HEK293 (cell line): Measurements from ENCODE around the gene POGLUT2.

Experiments
- CTCF ChIA-PET: fragments of 350-600 bp; formaldehyde crosslinking; extraction: SDS; loops from one replicate; lab custom pipeline; 2021; ENCODE audit warnings: antibody characterized with exemption; lab: Yijun Ruan, JAX
- POLR2A ChIA-PET: fragments of 300-600 bp; formaldehyde crosslinking; extraction: SDS; loops from one replicate; lab custom pipeline; 2020; ENCODE audit warnings: antibody characterized with exemption, inconsistent platforms; lab: Yijun Ruan, JAX
- H3K27ac ChIP-seq: fragments of 200-500 bp; sonication (Bioruptor generic); 2 replicates; pipeline ENCODE4 v1.5.1; 2014; ENCODE audit warnings: low read depth, low read length, control low read depth, inconsistent platforms; ENCODE audit errors: extremely low read depth
- H3K36me3 ChIP-seq, 2 experiments: fragments of 200-500 bp in 1 of 2; sonication (Bioruptor generic) in 1 of 2; 1 replicate in 1 of 2; 2 replicates in 1 of 2; pipeline ENCODE4 v1.5.1; 2014 to 2017; ENCODE audit warnings: inconsistent platforms in 2 of 2, low read length in 2 of 2; ENCODE audit not compliant: control insufficient read depth in 2 of 2, insufficient read depth in 1 of 2
- H3K4me1 ChIP-seq: fragments of 200-500 bp; sonication (Bioruptor generic); 2 replicates; pipeline ENCODE4 v1.5.1; 2014; ENCODE audit warnings: mild to moderate bottlenecking, low read length, inconsistent platforms; ENCODE audit not compliant: control insufficient read depth, insufficient read depth
- H3K4me3 ChIP-seq: 2 replicates; pipeline ENCODE4 v1.5.1; 2011; ENCODE audit warnings: low read depth, mild to moderate bottlenecking, control low read depth, low read length, moderate library complexity
- H3K9me3 ChIP-seq: fragments of 200-500 bp; sonication (Bioruptor generic); 2 replicates; pipeline ENCODE4 v1.5.1; 2014; ENCODE audit warnings: low read depth, low read length, inconsistent platforms; ENCODE audit not compliant: control insufficient read depth, insufficient read depth
- KLF10 ChIP-seq: fragments of 450-650 bp; IDR thresholded peaks from 2 replicates; pipeline ENCODE4 v1.5.1; 2018; ENCODE audit warnings: missing biosample characterization, mild to moderate bottlenecking, missing genetic modification characterization
- KLF9 ChIP-seq: fragments of 450-650 bp; formaldehyde crosslinking; IDR thresholded peaks from 2 replicates; pipeline ENCODE4 v1.5.1; 2016; ENCODE audit warnings: missing biosample characterization, missing genetic modification characterization, low read depth
- SCRT1 ChIP-seq: fragments of 450-650 bp; formaldehyde crosslinking; IDR thresholded peaks from 2 replicates; pipeline ENCODE4 v1.5.1; 2016; ENCODE audit warnings: missing biosample characterization, missing genetic modification characterization, borderline replicate concordance
- WT1 ChIP-seq: fragments of 450-650 bp; formaldehyde crosslinking; IDR thresholded peaks from 2 replicates; pipeline ENCODE4 v1.5.1; 2016; ENCODE audit warnings: missing biosample characterization, missing genetic modification characterization
- YY1 ChIP-seq: fragments of 450-650 bp; formaldehyde crosslinking; IDR thresholded peaks from 2 replicates; pipeline ENCODE4 v1.5.1; 2018; ENCODE audit warnings: missing biosample characterization, missing genetic modification characterization
- ZFP37 ChIP-seq: fragments of 450-650 bp; formaldehyde crosslinking; IDR thresholded peaks from 2 replicates; pipeline ENCODE4 v1.5.1; 2016; ENCODE audit warnings: missing biosample characterization, missing genetic modification characterization
- ZFP69B ChIP-seq: fragments of 450-650 bp; formaldehyde crosslinking; IDR thresholded peaks from 2 replicates; pipeline ENCODE4 v1.5.1; 2016; ENCODE audit warnings: missing biosample characterization, missing genetic modification characterization
- ZNF2 ChIP-seq: fragments of 450-650 bp; formaldehyde crosslinking; IDR thresholded peaks from 2 replicates; pipeline ENCODE4 v1.5.1; 2016; ENCODE audit warnings: missing biosample characterization, missing genetic modification characterization
- ZNF221 ChIP-seq: fragments of 450-650 bp; formaldehyde crosslinking; IDR thresholded peaks from 2 replicates; pipeline ENCODE4 v1.5.1; 2017; ENCODE audit warnings: missing biosample characterization, missing genetic modification characterization, borderline replicate concordance
- ZNF423 ChIP-seq: fragments of 450-650 bp; formaldehyde crosslinking; IDR thresholded peaks from 2 replicates; pipeline ENCODE4 v1.5.1; 2016; ENCODE audit warnings: missing biosample characterization, missing genetic modification characterization
- ZNF660 ChIP-seq: fragments of 450-650 bp; IDR thresholded peaks from 2 replicates; pipeline ENCODE4 v1.5.1; 2018; ENCODE audit warnings: missing biosample characterization, mild to moderate bottlenecking, missing genetic modification characterization
- ZNF76 ChIP-seq: fragments of 450-650 bp; formaldehyde crosslinking; IDR thresholded peaks from 2 replicates; pipeline ENCODE4; 2016; ENCODE audit warnings: low read depth, missing biosample characterization, missing genetic modification characterization, borderline replicate concordance
- TF ChIP-seq, protein P1 (sequence below): fragments of 450-650 bp; formaldehyde crosslinking; IDR thresholded peaks from 2 replicates; pipeline ENCODE4 v1.5.1; 2016; ENCODE audit warnings: missing biosample characterization, missing genetic modification characterization
- TF ChIP-seq, protein P2 (sequence below): fragments of 450-650 bp; formaldehyde crosslinking; IDR thresholded peaks from 2 replicates; pipeline ENCODE4 v1.5.1; 2016; ENCODE audit warnings: missing biosample characterization, missing genetic modification characterization
- TF ChIP-seq, protein P3 (sequence below): fragments of 450-650 bp; formaldehyde crosslinking; IDR thresholded peaks from 2 replicates; pipeline ENCODE4 v1.5.1; 2017; ENCODE audit warnings: missing biosample characterization, missing genetic modification characterization
- TF ChIP-seq, protein P4 (sequence below): fragments of 450-650 bp; formaldehyde crosslinking; IDR thresholded peaks from 2 replicates; pipeline ENCODE4 v1.5.1; 2016; ENCODE audit warnings: missing biosample characterization, missing genetic modification characterization
- TF ChIP-seq, protein P5 (sequence below): fragments of 450-650 bp; formaldehyde crosslinking; IDR thresholded peaks from 2 replicates; pipeline ENCODE4 v1.5.1; 2016; ENCODE audit warnings: missing biosample characterization, missing genetic modification characterization
- TF ChIP-seq, protein P6 (sequence below): fragments of 450-650 bp; IDR thresholded peaks from 2 replicates; pipeline ENCODE4 v1.5.1; 2018; ENCODE audit warnings: missing biosample characterization, mild to moderate bottlenecking, missing genetic modification characterization
- TF ChIP-seq, protein P7 (sequence below): IDR thresholded peaks from 2 replicates; pipeline ENCODE4 v1.6.1; 2011; ENCODE audit warnings: mild to moderate bottlenecking, low read depth, low read length, borderline replicate concordance
- TF ChIP-seq, protein P8 (sequence below): fragments of 450-650 bp; formaldehyde crosslinking; IDR thresholded peaks from 2 replicates; pipeline ENCODE4 v1.5.1; 2016; ENCODE audit warnings: missing biosample characterization, missing genetic modification characterization

POGLUT2 gene

DNA sequence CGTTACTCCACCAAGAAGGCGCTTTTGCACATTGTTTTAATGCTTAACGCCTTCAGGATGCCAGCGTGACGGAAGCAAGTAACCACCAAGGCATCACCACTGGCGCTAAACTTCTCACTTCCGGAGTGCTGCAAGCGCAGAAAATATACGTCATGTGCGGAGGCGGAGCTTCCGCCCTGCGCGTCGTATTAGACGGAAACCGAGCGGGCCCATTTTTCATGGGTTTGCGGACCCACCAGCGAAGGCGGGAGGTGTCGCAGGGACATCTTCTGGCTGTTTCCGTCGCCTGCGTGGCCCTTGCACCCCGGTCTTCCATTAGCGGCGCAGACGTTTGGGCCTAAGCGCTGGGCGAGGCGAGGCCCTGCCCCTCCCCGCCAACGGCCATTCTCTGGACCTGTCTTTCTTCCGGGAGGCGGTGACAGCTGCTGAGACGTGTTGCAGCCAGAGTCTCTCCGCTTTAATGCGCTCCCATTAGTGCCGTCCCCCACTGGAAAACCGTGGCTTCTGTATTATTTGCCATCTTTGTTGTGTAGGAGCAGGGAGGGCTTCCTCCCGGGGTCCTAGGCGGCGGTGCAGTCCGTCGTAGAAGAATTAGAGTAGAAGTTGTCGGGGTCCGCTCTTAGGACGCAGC, 47.0 kb upstream of the POGLUT2 start, which contains the start of gene ERCC5:
ERCC5 (plus strand) TSS at position 403 of the 631 bp plus-strand sequence. CDS start 235 bp downstream, outside the sequence.
- POLR2A ChIA-PET = interaction anchor here (0.6 to 2.6 kb wide), 6 partner anchors 11 to 278 kb away, joined by 3 to 33 read pairs (median 6); partner anchors contain the start of genes BIVM, POGLUT2, TEX30 and TPP2
- TF ChIP-seq ZNF423 (tag by site-specific recombination) = no peak
- TF ChIP-seq ZNF660 (tag by site-specific recombination) = peak; percentile 63; the same call in 1 of the 2 replicates
- TF ChIP-seq ZNF76 (tag by site-specific recombination) = peak; percentile 76; the same call in 1 of the 2 replicates
- TF ChIP-seq ZFP69B = peak; percentile 98
- no peak for TF ChIP-seq ZNF221 (tag by site-specific recombination)
- TF ChIP-seq, protein P1, sequence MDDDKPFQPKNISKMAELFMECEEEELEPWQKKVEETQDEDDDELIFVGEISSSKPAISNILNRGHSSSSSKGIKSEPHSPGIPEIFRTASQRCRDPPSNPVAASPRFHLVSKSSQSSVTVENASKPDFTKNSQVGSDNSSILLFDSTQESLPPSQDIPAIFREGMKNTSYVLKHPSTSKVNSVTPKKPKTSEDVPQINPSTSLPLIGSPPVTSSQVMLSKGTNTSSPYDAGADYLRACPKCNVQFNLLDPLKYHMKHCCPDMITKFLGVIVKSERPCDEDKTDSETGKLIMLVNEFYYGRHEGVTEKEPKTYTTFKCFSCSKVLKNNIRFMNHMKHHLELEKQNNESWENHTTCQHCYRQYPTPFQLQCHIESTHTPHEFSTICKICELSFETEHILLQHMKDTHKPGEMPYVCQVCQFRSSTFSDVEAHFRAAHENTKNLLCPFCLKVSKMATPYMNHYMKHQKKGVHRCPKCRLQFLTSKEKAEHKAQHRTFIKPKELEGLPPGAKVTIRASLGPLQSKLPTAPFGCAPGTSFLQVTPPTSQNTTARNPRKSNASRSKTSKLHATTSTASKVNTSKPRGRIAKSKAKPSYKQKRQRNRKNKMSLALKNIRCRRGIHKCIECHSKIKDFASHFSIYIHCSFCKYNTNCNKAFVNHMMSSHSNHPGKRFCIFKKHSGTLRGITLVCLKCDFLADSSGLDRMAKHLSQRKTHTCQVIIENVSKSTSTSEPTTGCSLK (tag by site-specific recombination) = no peak
- 0 out of 2 replicates have a peak, but pooled peaks have one; percentile 16 for TF ChIP-seq SCRT1
- peak; percentile 47 for TF ChIP-seq KLF9 (tag by site-specific recombination)
- TF ChIP-seq, protein P2, sequence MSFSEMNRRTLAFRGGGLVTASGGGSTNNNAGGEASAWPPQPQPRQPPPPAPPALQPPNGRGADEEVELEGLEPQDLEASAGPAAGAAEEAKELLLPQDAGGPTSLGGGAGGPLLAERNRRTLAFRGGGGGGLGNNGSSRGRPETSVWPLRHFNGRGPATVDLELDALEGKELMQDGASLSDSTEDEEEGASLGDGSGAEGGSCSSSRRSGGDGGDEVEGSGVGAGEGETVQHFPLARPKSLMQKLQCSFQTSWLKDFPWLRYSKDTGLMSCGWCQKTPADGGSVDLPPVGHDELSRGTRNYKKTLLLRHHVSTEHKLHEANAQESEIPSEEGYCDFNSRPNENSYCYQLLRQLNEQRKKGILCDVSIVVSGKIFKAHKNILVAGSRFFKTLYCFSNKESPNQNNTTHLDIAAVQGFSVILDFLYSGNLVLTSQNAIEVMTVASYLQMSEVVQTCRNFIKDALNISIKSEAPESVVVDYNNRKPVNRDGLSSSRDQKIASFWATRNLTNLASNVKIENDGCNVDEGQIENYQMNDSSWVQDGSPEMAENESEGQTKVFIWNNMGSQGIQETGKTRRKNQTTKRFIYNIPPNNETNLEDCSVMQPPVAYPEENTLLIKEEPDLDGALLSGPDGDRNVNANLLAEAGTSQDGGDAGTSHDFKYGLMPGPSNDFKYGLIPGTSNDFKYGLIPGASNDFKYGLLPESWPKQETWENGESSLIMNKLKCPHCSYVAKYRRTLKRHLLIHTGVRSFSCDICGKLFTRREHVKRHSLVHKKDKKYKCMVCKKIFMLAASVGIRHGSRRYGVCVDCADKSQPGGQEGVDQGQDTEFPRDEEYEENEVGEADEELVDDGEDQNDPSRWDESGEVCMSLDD (tag by site-specific recombination) = peak; percentile 88
- TF ChIP-seq, protein P3, sequence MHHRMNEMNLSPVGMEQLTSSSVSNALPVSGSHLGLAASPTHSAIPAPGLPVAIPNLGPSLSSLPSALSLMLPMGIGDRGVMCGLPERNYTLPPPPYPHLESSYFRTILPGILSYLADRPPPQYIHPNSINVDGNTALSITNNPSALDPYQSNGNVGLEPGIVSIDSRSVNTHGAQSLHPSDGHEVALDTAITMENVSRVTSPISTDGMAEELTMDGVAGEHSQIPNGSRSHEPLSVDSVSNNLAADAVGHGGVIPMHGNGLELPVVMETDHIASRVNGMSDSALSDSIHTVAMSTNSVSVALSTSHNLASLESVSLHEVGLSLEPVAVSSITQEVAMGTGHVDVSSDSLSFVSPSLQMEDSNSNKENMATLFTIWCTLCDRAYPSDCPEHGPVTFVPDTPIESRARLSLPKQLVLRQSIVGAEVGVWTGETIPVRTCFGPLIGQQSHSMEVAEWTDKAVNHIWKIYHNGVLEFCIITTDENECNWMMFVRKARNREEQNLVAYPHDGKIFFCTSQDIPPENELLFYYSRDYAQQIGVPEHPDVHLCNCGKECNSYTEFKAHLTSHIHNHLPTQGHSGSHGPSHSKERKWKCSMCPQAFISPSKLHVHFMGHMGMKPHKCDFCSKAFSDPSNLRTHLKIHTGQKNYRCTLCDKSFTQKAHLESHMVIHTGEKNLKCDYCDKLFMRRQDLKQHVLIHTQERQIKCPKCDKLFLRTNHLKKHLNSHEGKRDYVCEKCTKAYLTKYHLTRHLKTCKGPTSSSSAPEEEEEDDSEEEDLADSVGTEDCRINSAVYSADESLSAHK (tag by site-specific recombination) = 0 out of 2 replicates have a peak, but pooled peaks have one; percentile 17
- peak; percentile 84 for TF ChIP-seq ZFP37 (tag by site-specific recombination)
- TF ChIP-seq, protein P4, sequence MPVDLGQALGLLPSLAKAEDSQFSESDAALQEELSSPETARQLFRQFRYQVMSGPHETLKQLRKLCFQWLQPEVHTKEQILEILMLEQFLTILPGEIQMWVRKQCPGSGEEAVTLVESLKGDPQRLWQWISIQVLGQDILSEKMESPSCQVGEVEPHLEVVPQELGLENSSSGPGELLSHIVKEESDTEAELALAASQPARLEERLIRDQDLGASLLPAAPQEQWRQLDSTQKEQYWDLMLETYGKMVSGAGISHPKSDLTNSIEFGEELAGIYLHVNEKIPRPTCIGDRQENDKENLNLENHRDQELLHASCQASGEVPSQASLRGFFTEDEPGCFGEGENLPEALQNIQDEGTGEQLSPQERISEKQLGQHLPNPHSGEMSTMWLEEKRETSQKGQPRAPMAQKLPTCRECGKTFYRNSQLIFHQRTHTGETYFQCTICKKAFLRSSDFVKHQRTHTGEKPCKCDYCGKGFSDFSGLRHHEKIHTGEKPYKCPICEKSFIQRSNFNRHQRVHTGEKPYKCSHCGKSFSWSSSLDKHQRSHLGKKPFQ (tag by site-specific recombination) = no peak
- TF ChIP-seq, protein P5, sequence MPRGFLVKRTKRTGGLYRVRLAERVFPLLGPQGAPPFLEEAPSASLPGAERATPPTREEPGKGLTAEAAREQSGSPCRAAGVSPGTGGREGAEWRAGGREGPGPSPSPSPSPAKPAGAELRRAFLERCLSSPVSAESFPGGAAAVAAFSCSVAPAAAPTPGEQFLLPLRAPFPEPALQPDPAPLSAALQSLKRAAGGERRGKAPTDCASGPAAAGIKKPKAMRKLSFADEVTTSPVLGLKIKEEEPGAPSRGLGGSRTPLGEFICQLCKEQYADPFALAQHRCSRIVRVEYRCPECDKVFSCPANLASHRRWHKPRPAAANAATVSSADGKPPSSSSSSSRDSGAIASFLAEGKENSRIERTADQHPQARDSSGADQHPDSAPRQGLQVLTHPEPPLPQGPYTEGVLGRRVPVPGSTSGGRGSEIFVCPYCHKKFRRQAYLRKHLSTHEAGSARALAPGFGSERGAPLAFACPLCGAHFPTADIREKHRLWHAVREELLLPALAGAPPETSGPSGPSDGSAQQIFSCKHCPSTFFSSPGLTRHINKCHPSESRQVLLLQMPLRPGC (tag by site-specific recombination) = 0 out of 2 replicates have a peak, but pooled peaks have one; percentile 43
- TF ChIP-seq, protein P6, sequence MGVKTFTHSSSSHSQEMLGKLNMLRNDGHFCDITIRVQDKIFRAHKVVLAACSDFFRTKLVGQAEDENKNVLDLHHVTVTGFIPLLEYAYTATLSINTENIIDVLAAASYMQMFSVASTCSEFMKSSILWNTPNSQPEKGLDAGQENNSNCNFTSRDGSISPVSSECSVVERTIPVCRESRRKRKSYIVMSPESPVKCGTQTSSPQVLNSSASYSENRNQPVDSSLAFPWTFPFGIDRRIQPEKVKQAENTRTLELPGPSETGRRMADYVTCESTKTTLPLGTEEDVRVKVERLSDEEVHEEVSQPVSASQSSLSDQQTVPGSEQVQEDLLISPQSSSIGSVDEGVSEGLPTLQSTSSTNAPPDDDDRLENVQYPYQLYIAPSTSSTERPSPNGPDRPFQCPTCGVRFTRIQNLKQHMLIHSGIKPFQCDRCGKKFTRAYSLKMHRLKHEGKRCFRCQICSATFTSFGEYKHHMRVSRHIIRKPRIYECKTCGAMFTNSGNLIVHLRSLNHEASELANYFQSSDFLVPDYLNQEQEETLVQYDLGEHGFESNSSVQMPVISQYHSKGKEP = peak; percentile 83
- TF ChIP-seq, protein P7, sequence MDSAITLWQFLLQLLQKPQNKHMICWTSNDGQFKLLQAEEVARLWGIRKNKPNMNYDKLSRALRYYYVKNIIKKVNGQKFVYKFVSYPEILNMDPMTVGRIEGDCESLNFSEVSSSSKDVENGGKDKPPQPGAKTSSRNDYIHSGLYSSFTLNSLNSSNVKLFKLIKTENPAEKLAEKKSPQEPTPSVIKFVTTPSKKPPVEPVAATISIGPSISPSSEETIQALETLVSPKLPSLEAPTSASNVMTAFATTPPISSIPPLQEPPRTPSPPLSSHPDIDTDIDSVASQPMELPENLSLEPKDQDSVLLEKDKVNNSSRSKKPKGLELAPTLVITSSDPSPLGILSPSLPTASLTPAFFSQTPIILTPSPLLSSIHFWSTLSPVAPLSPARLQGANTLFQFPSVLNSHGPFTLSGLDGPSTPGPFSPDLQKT = peak; percentile 23; the same call in 1 of the 2 replicates
- peak; percentile 51 for TF ChIP-seq WT1 (tag by site-specific recombination)
- TF ChIP-seq YY1 (tag by site-specific recombination) = peak; percentile 81
- peak; percentile 45 for TF ChIP-seq KLF10 (tag by site-specific recombination)
- peak; percentile 88 for TF ChIP-seq ZNF2 (tag by site-specific recombination)
- TF ChIP-seq, protein P8, sequence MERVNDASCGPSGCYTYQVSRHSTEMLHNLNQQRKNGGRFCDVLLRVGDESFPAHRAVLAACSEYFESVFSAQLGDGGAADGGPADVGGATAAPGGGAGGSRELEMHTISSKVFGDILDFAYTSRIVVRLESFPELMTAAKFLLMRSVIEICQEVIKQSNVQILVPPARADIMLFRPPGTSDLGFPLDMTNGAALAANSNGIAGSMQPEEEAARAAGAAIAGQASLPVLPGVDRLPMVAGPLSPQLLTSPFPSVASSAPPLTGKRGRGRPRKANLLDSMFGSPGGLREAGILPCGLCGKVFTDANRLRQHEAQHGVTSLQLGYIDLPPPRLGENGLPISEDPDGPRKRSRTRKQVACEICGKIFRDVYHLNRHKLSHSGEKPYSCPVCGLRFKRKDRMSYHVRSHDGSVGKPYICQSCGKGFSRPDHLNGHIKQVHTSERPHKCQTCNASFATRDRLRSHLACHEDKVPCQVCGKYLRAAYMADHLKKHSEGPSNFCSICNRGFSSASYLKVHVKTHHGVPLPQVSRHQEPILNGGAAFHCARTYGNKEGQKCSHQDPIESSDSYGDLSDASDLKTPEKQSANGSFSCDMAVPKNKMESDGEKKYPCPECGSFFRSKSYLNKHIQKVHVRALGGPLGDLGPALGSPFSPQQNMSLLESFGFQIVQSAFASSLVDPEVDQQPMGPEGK (tag by site-specific recombination) = peak; percentile 95

More for the DNA sequence above, 47.0 kb upstream of the POGLUT2 start, which contains the start of gene ERCC5:
- Histone ChIP-seq H3K9me3 (no peaks in the 10 kb centered on the region), H3K4me3 (peak within 1 kb of the TSS; percentile 97), H3K36me3 (peaks cover 0 to 9% of the 10 kb centered on the region in 2 experiments; a peak in 1 of 3 replicates), H3K27ac (peak within 1 kb of the TSS; percentile 72), H3K4me1 (no peaks in the 10 kb centered on the region)
- CTCF ChIA-PET = interaction anchor here (0.5 to 1.4 kb wide), 3 partner anchors 46 to 290 kb away, joined by 3 to 9 read pairs (median 3); no protein-coding TSS in a partner anchor
